Activated T-helper 1 cell treated with anti-CD3 and anti-CD28 coated beads, Interleukin-12 subunit alpha, Interleukin-12 subunit beta, Interleukin-2, Interleukin-4 antibody, amounts not matched to agents 30 ng/mL and 10 ng/mL and 1 ng/mL, durations not matched to agents 14 hours and 24 hours and 36 hours (primary cell): Measurements from ENCODE around the gene EFHC1. TPM values are rescaled to one million over a fixed set of nuclear protein-coding genes. Genes with fewer than 3 reads are reported as not detected.

Source experiments
- DNase-seq: peaks from one replicate; pipeline ENCODE4 v3.0.0; 2021; ENCODE audit warnings: low spot score
- H3K27ac Mint-ChIP-seq: one replicate; pipeline ENCODE4 v1.8.0; 2021; ENCODE audit warnings: mild to moderate bottlenecking, mixed read lengths
- H3K27me3 Mint-ChIP-seq: one replicate; pipeline ENCODE4 v1.8.0; 2022; ENCODE audit warnings: mild to moderate bottlenecking, moderate library complexity, mixed read lengths; ENCODE audit not compliant: insufficient read depth
- H3K36me3 Mint-ChIP-seq: one replicate; pipeline ENCODE4 v1.8.0; 2021; ENCODE audit warnings: low read depth, mixed read lengths
- H3K4me1 Mint-ChIP-seq: one replicate; pipeline ENCODE4 v1.8.0; 2021; ENCODE audit warnings: low read depth, mixed read lengths
- H3K4me3 Mint-ChIP-seq: one replicate; pipeline ENCODE4 v1.8.0; 2021; ENCODE audit warnings: mild to moderate bottlenecking, moderate library complexity, mixed read lengths
- H3K9me3 Mint-ChIP-seq: one replicate; pipeline ENCODE4 v1.8.0; 2021; ENCODE audit warnings: mixed read lengths
- intact Hi-C: fragments of 100-400 bp; cut with micrococcal nuclease; formaldehyde crosslinking; loops from one replicate; pipeline ENCODE4 v1.15.1; 2024
- total RNA-seq: library from RNA; stranded (reverse); gene quantifications from 2 replicates; pipeline ENCODE4 v1.2.3, GENCODE V29; 2022

EFHC1 gene
- total RNA-seq, 1 donor from 2014 or later: 0.70 TPM

DNA sequence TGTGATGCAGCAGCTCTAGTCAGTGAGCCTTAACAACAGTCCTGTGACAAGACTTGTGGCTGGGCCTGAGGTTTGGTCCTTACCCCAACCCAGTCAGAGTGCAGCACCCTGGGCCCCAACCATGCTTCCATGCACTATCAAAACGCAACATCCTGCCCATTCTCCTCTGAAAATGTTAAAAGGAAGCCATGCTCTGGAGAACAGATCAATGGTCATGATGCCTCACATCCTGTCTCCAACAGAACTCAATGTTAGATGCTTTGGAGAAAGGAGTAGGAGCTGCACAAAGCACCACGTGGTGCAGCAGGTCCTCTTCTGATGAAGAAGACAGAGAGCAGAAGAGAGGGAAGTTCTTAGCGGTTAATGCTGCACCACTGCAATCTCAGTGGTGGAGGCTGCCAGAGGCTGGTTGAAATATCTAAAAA, 114.8 kb downstream of the EFHC1 start:
- Mint-ChIP-seq H3K9me3 (no peaks in the 10 kb centered on the region), H3K27me3 (no peaks in the 10 kb centered on the region), H3K27ac (peak overlapping the region; percentile 76), H3K4me3 (peak overlapping the region; percentile 42), H3K36me3 (peaks cover 2% of the 10 kb centered on the region), H3K4me1 (peaks cover 38% of the 10 kb centered on the region)
- intact Hi-C loops: loop anchor here (1.0 to 5.0 kb wide), 3 partner anchors 39 to 114 kb away; partner anchors contain the start of gene EFHC1
- peak; percentile 44 for DNase-seq

DNA sequence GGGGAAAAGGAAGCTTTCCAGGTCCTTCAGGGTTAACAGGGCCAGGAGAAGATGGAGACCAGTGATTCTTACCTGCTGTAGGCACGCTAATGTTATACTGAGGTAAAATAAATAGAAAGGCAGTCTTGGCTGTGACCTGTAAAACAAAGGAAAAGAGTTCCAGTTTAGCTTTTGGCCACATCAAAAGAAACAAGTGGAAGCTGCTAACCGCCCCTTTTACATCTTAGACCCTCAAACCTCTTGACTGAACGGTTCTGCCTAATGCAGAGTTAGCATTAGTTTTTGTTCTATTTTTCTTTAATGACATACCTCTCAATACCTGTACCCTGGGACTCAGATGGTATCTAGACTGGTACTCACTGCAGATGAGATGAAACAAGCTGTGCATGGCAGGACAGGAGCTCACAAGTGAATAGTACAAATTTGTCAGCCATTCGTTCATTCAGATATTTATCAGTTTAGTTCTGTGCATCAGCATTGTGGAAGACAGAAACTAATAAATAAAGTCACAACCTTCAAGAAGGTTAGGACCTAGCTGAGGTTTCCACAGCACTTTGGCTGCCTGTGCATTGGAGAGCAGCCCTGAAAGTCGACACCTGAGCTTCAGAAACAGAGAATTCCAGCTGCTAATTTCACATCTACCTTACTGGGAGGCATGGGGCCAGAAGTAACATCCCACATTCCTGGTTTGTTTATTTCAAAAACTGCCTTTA, 115.7 kb downstream of the EFHC1 start:
- Mint-ChIP-seq H3K4me3 (peak overlapping the region; percentile 42), H3K36me3 (peaks cover 2% of the 10 kb centered on the region), H3K27ac (peak overlapping the region; percentile 47), H3K4me1 (peaks cover 38% of the 10 kb centered on the region), H3K27me3 (no peaks in the 10 kb centered on the region), H3K9me3 (no peaks in the 10 kb centered on the region)
- intact Hi-C loops: loop anchor here (1.0 to 5.0 kb wide), 3 partner anchors 38 to 115 kb away; partner anchors contain the start of gene EFHC1
- no peak for DNase-seq

DNA sequence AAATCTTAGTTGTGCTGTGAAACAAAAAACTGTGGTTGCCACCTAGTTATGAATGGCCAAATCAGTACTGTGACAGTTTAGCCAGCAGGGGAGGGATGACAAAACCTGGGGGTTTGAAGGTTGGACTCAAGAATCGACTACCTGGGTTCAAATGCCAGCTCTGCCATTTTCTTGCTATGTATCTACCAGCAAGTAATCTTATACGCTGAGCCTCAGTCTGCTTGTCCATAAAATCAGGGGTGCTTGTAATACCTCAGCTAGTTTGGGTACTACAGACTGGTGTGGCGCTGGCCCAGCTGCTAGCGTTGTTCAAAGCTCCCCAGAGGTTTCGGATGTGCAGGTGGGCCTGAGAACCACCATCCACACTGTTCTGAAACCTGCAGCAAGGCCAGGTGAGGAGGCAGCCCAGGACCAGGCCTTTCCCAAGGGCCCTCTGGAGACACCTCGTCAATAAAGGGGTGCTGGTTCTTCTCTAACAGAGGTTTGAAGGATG, 116.3 kb downstream of the EFHC1 start:
- intact Hi-C loops: loop anchor here (5.0 kb wide), 1 partner anchor 44 kb away; no protein-coding TSS in a partner anchor
- H3K27ac Mint-ChIP-seq: no peak overlapping the region
- peaks cover 38% of the 10 kb centered on the region for H3K4me1 Mint-ChIP-seq
- no peaks in the 10 kb centered on the region for H3K27me3 Mint-ChIP-seq
- no peak for DNase-seq
- H3K36me3 Mint-ChIP-seq: peaks cover 2% of the 10 kb centered on the region
- H3K4me3 Mint-ChIP-seq: no peak overlapping the region
- H3K9me3 Mint-ChIP-seq: no peaks in the 10 kb centered on the region

DNA sequence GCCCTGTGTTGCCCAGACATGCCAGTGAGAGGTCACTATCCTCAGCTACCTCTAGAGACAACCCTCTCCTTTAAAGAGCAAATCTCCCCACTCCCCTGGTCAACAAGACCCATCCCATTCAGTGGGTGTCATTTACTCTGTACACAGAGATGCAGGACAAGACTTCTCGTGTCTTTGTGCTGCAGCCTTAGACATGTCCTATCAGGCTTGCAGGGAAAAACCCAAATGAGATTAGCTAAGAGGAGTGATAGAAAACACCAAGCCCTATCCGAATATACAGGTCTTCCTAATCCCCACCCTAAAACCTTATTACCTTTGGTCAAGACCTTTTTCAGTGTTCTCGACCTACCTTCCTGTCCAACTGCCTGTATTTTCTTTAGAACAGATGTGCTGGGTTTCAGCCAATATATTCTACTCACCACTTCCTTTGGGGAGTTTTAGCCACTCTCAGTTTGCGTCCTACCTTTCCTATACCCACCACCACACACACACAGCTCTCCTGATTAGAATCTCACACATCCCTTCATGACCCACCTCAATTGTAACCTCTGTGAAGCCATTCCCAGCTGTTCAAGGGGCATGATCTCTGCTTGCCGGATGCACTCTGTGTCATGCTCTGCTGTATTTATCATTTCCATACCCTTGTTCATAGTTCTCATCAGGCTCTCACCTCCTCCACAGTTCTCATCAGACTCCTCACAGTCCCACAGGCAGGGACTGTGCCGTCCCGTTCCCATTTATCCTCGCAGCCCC, 117.0 kb downstream of the EFHC1 start:
- Mint-ChIP-seq H3K4me1 (peaks cover 38% of the 10 kb centered on the region), H3K36me3 (no peaks in the 10 kb centered on the region), H3K4me3 (peak overlapping the region; percentile 19), H3K27me3 (no peaks in the 10 kb centered on the region), H3K9me3 (no peaks in the 10 kb centered on the region), H3K27ac (peak overlapping the region; percentile 56)
- intact Hi-C loops: loop anchor here (5.0 kb wide), 1 partner anchor 45 kb away; no protein-coding TSS in a partner anchor
- no peak for DNase-seq

DNA sequence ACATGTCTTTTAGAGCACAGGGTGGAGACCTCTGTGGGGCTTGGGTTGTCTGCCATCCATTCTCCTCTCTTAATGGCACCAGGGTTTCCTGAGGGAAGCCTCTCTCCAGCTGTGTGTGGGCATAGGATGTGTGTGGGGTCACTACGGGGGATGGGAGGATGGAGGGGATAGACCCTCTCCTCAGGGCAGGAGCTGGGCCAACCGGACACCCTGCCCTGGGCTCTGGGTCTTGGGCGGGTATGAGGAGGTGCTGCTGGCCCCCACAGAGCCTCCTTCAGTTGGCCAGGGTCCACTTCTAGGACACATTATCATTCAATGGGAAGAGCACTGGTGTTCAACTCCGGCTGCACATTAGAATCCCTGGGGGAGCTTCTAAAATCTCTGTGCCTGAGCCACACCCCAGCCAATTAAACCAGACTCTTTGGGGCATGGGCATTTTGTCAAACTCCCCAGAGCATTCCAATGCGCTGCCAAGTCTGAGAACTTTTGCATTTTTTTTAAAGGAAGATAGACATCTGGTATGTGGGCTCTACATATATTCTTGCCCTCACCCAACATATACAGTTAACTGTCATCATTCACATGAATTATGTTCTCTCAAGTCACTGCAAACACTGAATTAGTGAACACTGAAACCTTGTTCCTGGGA, 118.2 kb downstream of the EFHC1 start:
- no peak overlapping the region for H3K4me3 Mint-ChIP-seq
- H3K27ac Mint-ChIP-seq: no peak overlapping the region
- H3K27me3 Mint-ChIP-seq: no peaks in the 10 kb centered on the region
- no peak for DNase-seq
- H3K9me3 Mint-ChIP-seq: no peaks in the 10 kb centered on the region
- H3K36me3 Mint-ChIP-seq: no peaks in the 10 kb centered on the region
- intact Hi-C loops: loop anchor here (5.0 kb wide), 1 partner anchor 46 kb away; no protein-coding TSS in a partner anchor
- peaks cover 38% of the 10 kb centered on the region for H3K4me1 Mint-ChIP-seq

DNA sequence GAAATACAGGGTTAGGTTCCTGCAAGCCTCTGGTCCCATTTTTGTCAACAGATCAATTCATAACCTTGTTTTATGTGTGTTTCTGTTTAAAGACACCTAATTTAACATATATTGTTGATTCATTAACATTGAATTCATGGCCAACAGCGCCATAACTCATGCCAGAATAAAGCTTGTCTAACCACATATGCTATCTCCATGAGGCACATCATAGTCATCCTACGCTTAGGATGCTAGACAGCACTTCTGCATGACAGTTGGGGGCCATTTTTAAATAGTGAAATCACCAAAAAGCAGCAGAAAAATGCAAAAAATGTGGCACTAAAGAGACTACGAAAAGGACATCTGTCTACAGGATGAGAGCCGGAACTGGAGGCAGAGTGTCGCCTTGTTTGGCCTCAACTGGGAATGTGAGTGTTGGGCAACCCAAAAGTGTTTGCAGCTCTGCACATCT, 118.8 kb downstream of the EFHC1 start:
- Mint-ChIP-seq H3K36me3 (no peaks in the 10 kb centered on the region), H3K27me3 (no peaks in the 10 kb centered on the region), H3K4me3 (no peak overlapping the region), H3K27ac (no peak overlapping the region), H3K9me3 (no peaks in the 10 kb centered on the region), H3K4me1 (peaks cover 40% of the 10 kb centered on the region)
- intact Hi-C loops: loop anchor here (5.0 kb wide), 1 partner anchor 47 kb away; no protein-coding TSS in a partner anchor
- no peak for DNase-seq

DNA sequence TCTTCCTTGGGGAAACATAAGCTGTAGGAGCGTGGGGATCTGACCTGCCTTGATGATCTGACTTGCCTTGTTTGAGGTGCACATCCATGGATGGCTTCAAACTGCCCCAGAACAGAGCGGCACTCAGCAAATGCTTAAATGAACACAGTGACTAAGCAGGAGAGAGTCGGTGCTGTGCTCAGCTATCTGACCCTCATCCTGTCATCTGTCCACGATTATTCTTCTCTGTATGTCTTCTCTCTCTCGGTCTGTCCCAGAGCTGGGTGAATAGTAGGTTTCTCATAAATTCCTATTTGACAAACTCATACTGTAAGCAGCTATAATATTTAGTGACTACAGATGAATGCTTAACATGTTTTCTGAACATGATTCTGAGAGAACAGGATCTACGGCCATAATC, 119.5 kb downstream of the EFHC1 start:
- Mint-ChIP-seq H3K36me3 (no peaks in the 10 kb centered on the region), H3K4me3 (no peak overlapping the region), H3K27me3 (no peaks in the 10 kb centered on the region), H3K4me1 (peaks cover 43% of the 10 kb centered on the region), H3K27ac (no peak overlapping the region), H3K9me3 (no peaks in the 10 kb centered on the region)
- DNase-seq: no peak
- intact Hi-C loops: loop anchor here (5.0 kb wide), 1 partner anchor 47 kb away; no protein-coding TSS in a partner anchor

DNA sequence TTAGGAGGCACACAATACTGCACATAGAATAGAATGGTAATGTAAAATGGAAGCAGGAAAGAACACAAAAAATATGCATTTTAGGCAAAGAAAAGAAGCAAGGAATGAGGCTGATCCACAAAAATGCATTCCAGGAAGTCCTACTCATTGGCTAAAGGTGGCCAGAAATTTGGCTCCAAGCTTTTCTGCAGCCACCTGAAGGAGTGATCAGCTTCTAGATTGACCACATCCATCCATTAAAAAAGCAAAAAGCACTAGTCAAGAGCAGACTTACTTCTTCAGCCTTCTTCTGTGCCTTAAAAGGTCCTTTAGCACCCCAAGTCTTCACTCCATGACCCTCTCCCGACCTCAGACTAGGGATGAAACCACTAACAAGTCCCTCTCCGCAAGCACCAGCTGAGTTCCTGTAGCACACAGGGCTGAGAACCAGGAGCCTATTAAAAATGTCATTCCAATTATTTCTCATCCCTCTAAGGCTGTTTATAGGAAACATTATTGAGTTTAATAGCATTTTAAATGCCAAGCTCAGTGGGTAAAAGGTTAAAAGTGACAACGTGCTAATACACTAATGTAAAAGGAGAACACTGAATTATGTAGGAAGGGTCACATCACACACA, 120.3 kb downstream of the EFHC1 start:
- no peaks in the 10 kb centered on the region for H3K27me3 Mint-ChIP-seq
- intact Hi-C loops: no loop called here
- no peak for DNase-seq
- no peaks in the 10 kb centered on the region for H3K9me3 Mint-ChIP-seq
- H3K4me3 Mint-ChIP-seq: no peak overlapping the region
- peaks cover 36% of the 10 kb centered on the region for H3K4me1 Mint-ChIP-seq
- no peak overlapping the region for H3K27ac Mint-ChIP-seq
- H3K36me3 Mint-ChIP-seq: no peaks in the 10 kb centered on the region

DNA sequence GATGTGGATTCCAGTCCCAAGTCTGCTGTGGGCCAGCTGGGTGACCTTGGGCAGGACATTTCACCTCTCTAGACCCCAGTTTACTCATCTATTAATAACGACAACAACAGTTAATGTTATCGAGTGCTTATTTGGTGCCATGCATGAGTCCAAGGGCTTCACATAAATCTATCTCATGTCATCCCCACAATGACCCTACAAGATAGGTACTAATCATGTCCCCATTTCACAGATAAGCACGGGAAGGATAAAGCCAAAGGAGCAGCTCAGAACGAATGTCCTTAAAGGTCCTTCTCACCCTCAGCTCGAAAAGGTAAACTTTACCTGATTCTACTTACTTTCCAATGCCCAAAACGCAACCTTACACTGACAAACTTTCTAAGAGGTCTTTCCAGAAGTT, 121.0 kb downstream of the EFHC1 start:
- DNase-seq: no peak
- intact Hi-C loops: no loop called here
- peaks cover 36% of the 10 kb centered on the region for H3K4me1 Mint-ChIP-seq
- no peaks in the 10 kb centered on the region for H3K27me3 Mint-ChIP-seq
- H3K9me3 Mint-ChIP-seq: no peaks in the 10 kb centered on the region
- H3K27ac Mint-ChIP-seq: no peak overlapping the region
- no peak overlapping the region for H3K4me3 Mint-ChIP-seq
- H3K36me3 Mint-ChIP-seq: no peaks in the 10 kb centered on the region

DNA sequence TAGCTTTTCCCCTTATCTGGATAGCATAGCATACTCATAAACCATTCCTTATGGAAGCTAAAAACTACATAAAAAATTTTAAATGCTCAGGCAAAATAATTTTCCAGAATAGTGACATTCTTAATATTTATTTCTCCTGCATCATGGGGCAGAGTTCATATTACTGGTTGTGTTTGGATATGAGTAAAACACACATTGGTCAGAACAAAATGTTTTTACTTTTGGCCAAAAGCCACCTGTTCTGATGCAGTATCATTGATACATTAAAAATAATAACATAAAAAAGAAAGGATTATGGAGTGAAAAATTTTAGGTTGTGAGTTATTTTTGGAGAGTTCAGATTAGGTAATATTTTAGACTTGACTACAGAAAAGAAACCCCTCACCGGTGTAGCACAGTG, 123.1 kb downstream of the EFHC1 start:
- H3K4me1 Mint-ChIP-seq: peaks cover 18% of the 10 kb centered on the region
- no peaks in the 10 kb centered on the region for H3K27me3 Mint-ChIP-seq
- no peaks in the 10 kb centered on the region for H3K9me3 Mint-ChIP-seq
- intact Hi-C loops: no loop called here
- no peaks in the 10 kb centered on the region for H3K36me3 Mint-ChIP-seq
- DNase-seq: no peak
- H3K4me3 Mint-ChIP-seq: no peak overlapping the region
- H3K27ac Mint-ChIP-seq: no peak overlapping the region

DNA sequence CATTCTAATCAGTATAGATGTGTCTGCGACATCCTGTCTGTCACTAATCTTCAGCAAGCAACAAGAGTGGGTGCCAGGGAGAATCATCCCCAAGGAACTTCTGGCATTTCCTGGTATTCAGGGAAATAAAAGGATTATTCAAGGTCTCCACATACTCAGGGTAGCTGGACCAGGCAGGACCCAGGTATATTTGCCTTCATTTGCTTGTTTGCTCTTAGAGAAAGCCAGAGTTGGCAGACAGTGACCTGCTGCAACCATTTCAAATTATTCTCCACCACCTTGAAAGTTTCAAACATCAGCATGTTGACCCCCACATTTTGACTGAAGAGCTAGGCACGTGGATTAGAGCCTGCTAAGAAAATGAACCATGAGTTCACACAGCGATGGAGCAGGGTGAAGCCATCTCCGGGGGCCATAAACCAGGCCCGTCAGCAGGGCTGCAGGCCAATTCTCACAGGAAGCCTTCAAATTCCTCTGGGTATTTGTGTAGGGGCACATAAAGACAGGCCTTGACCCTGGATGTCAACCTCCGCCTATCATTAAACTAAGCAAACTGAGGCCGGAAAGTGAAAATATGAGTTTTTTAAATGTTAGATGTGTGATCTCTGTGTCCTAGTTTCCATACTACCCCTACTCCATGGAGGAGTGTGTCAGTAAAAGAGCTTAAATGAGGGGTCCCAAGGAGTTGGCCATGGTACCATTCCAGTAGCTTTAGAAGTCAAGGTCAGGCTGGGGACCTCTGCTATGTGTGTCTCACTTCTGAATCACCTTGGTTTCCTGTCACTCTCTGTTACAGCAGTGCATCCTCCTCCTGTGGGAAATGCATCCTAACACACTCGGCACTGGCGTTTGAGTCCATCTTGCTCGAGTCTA, 123.8 kb downstream of the EFHC1 start:
- Mint-ChIP-seq H3K4me3 (no peak overlapping the region), H3K9me3 (no peaks in the 10 kb centered on the region), H3K4me1 (peaks cover 17% of the 10 kb centered on the region), H3K27me3 (no peaks in the 10 kb centered on the region), H3K36me3 (no peaks in the 10 kb centered on the region), H3K27ac (no peak overlapping the region)
- no peak for DNase-seq
- intact Hi-C loops: no loop called here
